ENCODE data around the gene PMAIP1. TPM values are rescaled to one million over a fixed set of nuclear protein-coding genes. Genes with fewer than 3 reads are reported as not detected.
"Not testable (repeated sequence)": the region's sequence is repeated elsewhere in the genome, so short reads cannot be mapped to it uniquely, and the experiment has no call there.

The PMAIP1 gene
- total RNA-seq, 3 donors from 2014 or later = 68.7 to 93.0 (median 79.7) TPM

GRCh38 chr18:59873641-59874040 is 26.2 kb upstream of the PMAIP1 start:
- Mint-ChIP-seq H3K4me1 (ENCODE audit: low read depth) (peaks cover 1% of the 10 kb centered on the region), H3K27me3 (ENCODE audit: low read depth) (no peaks in the 10 kb centered on the region), H3K36me3 (ENCODE audit: insufficient read depth) (no peaks in the 10 kb centered on the region), H3K4me3 (no peak overlapping the region), H3K9me3 (no peaks in the 10 kb centered on the region)
- DNase-seq (no peak), ATAC-seq (no peak)

GRCh38 chr18:59874166-59874565 is 25.6 kb upstream of the PMAIP1 start:
- no peak overlapping the region for H3K4me3 Mint-ChIP-seq
- H3K4me1 Mint-ChIP-seq (ENCODE audit: low read depth) = peaks cover 1% of the 10 kb centered on the region
- no peaks in the 10 kb centered on the region for H3K36me3 Mint-ChIP-seq (ENCODE audit: insufficient read depth)
- H3K27me3 Mint-ChIP-seq (ENCODE audit: low read depth) = no peaks in the 10 kb centered on the region
- H3K9me3 Mint-ChIP-seq = no peaks in the 10 kb centered on the region
- ATAC-seq (no peak), DNase-seq (no peak)

DNA sequence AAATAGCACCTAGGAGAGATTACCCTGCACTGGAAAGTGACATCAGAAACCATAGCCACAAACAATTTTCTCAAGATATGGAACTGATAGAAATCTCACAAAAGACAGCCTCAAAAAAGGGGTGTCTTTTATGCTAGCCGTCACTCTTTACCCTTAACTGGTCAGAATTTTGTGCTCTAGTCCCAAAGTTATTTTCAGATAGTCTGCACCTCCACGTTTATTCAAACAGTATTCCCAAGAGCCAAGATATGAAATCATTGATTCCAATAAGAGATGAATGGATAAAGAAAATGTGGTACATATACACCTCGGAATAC is 23.5 kb upstream of the PMAIP1 start:
- peak in 1 of 2 donors; percentile 18 for ATAC-seq

DNA sequence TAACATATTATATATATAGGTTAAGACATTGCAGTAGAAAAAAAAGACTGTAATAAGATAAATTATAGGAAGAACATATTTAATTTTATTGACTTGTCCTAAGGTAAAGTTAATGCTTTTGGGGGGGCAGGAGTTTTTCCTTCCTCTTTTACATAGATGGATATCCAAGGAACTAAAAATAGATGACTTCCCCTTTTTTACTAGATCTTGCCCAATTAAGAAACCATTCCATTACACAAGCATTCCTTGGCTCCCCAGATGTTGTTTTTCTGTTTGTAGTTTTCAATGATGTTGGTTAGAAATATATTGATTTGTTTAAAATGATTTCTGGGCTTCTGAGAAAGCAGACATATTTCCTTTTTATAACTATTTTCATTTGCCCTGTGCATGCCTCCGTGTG is 22.4 kb upstream of the PMAIP1 start:
- Mint-ChIP-seq H3K4me3 (no peak overlapping the region), H3K9me3 (no peaks in the 10 kb centered on the region), H3K4me1 (ENCODE audit: low read depth) (peaks cover 11% of the 10 kb centered on the region), H3K36me3 (ENCODE audit: insufficient read depth) (no peaks in the 10 kb centered on the region), H3K27me3 (ENCODE audit: low read depth) (no peaks in the 10 kb centered on the region)
- DNase-seq (no peak), ATAC-seq (no peak)

More for the DNA sequence above, 23.5 kb upstream of the PMAIP1 start:
- H3K27me3 Mint-ChIP-seq (ENCODE audit: low read depth) = no peaks in the 10 kb centered on the region
- no peaks in the 10 kb centered on the region for H3K9me3 Mint-ChIP-seq
- peaks cover 1% of the 10 kb centered on the region for H3K4me1 Mint-ChIP-seq (ENCODE audit: low read depth)
- DNase-seq = no peak
- H3K36me3 Mint-ChIP-seq (ENCODE audit: insufficient read depth) = no peaks in the 10 kb centered on the region
- no peak overlapping the region for H3K4me3 Mint-ChIP-seq

DNA sequence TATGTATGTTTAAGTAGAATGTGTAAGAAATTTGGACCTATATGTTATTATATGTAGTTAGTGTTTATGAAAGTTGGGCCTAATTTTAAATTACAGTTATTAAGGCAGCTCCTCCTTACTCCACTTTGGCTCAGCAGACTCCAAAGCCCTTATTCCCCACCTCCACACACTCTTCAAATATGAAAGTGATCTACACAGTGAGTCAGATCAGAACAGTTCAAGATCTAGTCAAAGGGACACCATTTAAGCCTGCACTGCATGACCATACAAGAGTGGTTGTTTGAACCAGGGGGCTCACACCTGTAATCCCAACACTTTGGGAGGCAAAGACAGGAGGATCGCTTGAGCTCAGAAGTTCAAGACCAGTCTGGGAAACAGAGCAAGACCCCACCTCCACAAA is 21.2 kb upstream of the PMAIP1 start:
- DNase-seq = no peak
- Mint-ChIP-seq H3K4me3 (no peak overlapping the region), H3K9me3 (no peaks in the 10 kb centered on the region), H3K36me3 (ENCODE audit: insufficient read depth) (no peaks in the 10 kb centered on the region), H3K27me3 (ENCODE audit: low read depth) (no peaks in the 10 kb centered on the region), H3K4me1 (ENCODE audit: low read depth) (peaks cover 19% of the 10 kb centered on the region)
- ATAC-seq = peak in 1 of 2 donors; percentile 15

GRCh38 chr18:59881728-59882656 is 17.8 kb upstream of the PMAIP1 start:
- H3K27me3 Mint-ChIP-seq (ENCODE audit: low read depth) = no peaks in the 10 kb centered on the region
- H3K36me3 Mint-ChIP-seq (ENCODE audit: insufficient read depth) = no peaks in the 10 kb centered on the region
- ATAC-seq = peak; percentile 58 to 65
- DNase-seq = no peak
- no peaks in the 10 kb centered on the region for H3K9me3 Mint-ChIP-seq
- peaks cover 35% of the 10 kb centered on the region for H3K4me1 Mint-ChIP-seq (ENCODE audit: low read depth)
- H3K4me3 Mint-ChIP-seq = no peak overlapping the region

DNA sequence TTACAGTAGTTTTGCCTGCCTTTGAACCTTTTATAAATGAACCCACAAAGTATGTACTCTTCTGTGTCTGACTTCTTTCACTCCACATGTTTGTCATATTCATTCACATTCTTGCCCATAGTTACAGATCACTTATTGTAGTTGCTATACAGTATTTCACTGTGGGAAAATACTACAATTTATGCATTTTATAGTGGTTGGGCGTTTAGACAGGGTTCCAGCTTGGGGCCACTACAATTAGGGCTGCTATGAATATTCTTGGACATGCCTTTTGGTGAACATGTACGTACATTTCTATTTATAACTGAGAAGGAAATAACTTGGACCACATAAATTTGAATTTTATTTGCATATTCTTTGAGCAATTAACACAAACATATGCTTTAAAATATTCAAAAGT is 15.4 kb upstream of the PMAIP1 start:
- Mint-ChIP-seq H3K4me3 (no peak overlapping the region), H3K9me3 (no peaks in the 10 kb centered on the region), H3K27me3 (ENCODE audit: low read depth) (no peaks in the 10 kb centered on the region), H3K36me3 (ENCODE audit: insufficient read depth) (no peaks in the 10 kb centered on the region), H3K4me1 (ENCODE audit: low read depth) (peaks cover 34% of the 10 kb centered on the region)
- ATAC-seq (no peak), DNase-seq (no peak)

DNA sequence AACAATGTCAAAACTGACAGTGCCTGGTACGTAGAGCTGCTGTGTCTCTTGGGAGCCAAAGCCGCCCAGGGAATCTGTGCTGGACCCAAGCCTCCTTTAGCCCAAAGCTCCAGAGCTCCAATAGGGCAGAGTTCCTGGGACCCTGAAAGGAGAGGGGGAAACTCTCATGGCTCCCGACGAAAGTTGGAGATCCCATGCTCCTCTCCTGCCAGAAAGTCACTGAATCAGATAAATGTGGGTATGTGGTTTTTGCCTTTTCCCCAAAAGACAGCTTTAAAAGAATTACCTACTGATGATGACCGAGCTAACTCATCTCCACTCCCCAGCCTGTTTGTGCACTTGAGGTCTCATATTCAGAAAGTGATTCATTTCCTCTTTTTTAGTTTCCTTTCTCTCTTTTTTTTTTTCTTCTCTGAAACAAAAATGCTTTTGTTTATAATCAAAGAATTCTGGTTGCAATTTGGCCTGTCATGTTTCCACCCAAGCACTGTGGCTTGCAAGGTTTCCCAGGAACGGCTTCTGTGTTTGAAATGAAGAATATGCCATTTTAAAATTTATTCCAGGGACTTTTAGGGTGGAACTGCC is 14.1 kb upstream of the PMAIP1 start:
- H3K4me3 Mint-ChIP-seq = peak overlapping the region; percentile 5
- no peak for DNase-seq
- H3K9me3 Mint-ChIP-seq = no peaks in the 10 kb centered on the region
- H3K4me1 Mint-ChIP-seq (ENCODE audit: low read depth) = peaks cover 34% of the 10 kb centered on the region
- H3K27me3 Mint-ChIP-seq (ENCODE audit: low read depth) = no peaks in the 10 kb centered on the region
- H3K36me3 Mint-ChIP-seq (ENCODE audit: insufficient read depth) = no peaks in the 10 kb centered on the region
- peak; percentile 87 for ATAC-seq

GRCh38 chr18:59886399-59886798 is 13.4 kb upstream of the PMAIP1 start:
- not testable (repeated sequence) for H3K27me3 Mint-ChIP-seq (ENCODE audit: low read depth); H3K9me3 Mint-ChIP-seq; ATAC-seq; H3K36me3 Mint-ChIP-seq (ENCODE audit: insufficient read depth); DNase-seq; H3K4me3 Mint-ChIP-seq
- peaks cover 34% of the 10 kb centered on the region for H3K4me1 Mint-ChIP-seq (ENCODE audit: low read depth)

DNA sequence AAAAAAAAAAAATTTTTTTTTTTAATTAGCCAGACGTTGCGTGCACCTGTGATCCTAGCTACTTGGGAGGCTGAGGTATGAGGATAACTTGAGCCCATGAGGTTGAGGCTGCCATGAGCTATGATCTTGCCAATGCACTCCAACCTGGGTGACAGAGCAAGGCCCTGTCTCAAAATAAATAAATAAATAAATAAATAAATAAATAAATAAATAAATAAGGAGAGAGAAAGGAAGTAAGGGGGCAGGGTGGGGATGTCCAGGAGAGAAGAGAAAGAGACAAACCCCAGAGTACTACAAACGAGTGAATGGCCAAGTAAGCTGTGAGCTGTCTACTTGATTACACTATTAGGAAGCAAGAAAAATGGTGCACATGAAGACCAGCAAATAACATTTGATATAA is 7.7 kb upstream of the PMAIP1 start:
- no peak overlapping the region for H3K4me3 Mint-ChIP-seq
- no peaks in the 10 kb centered on the region for H3K36me3 Mint-ChIP-seq (ENCODE audit: insufficient read depth)
- no peaks in the 10 kb centered on the region for H3K4me1 Mint-ChIP-seq (ENCODE audit: low read depth)
- no peak for ATAC-seq
- H3K9me3 Mint-ChIP-seq = no peaks in the 10 kb centered on the region
- DNase-seq = no peak
- no peaks in the 10 kb centered on the region for H3K27me3 Mint-ChIP-seq (ENCODE audit: low read depth)

DNA sequence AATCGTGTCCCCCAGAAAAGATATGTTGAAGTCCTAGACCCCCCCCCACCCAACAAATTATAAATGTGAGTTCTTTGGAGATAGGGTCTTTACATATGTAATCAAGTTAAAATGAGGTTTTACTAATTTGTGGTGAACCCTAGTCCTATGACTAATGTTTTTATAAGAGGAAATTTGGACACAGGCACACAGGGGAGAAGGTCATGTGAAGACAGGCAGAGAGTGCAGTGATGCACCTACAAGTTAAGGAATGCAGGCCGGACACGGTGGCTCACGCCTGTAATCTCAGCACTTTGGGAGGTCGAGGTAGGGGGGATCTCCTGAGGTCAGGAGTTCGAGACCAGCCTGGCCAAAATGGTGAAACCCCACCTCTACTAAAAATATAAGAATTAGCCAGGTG is 5.8 kb upstream of the PMAIP1 start:
- Mint-ChIP-seq H3K4me1 (ENCODE audit: low read depth) (peaks cover 5% of the 10 kb centered on the region), H3K27me3 (ENCODE audit: low read depth) (no peaks in the 10 kb centered on the region), H3K4me3 (no peak overlapping the region), H3K36me3 (ENCODE audit: insufficient read depth) (no peaks in the 10 kb centered on the region), H3K9me3 (no peaks in the 10 kb centered on the region)
- DNase-seq (no peak), ATAC-seq (no peak)

DNA sequence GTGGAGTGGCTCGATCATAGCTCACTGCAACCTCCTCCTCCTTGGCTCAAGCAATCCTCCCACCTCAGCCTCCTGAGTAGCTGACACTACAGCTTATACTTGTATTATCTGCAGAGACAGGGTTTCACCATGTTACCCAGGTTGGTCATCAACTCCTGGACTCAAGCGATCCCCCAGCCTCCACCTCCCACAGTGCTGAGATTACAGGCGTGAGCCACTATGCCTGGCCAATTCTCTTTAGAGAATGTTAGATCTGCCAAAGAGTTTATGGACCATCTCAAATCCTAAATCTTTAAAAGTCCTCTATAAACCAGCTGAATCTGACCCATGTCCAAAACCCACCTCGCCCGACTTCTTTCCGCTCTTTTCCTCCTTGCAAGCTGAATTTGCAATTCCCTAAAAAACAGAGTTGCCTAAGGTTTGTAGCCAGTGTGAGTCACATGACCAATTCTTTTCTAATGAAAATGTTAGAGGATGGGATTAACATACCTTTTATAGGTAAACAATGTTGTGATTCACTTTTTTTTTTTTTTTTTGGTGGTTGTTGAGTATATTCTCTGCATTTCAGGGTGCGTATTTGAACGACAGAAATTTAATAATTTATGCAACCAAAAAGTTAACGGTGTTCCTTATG is 2.4 kb upstream of the PMAIP1 start:
- Mint-ChIP-seq H3K36me3 (ENCODE audit: insufficient read depth) (peaks cover 16% of the 10 kb centered on the region), H3K4me1 (ENCODE audit: low read depth) (peaks cover 15% of the 10 kb centered on the region), H3K9me3 (no peaks in the 10 kb centered on the region), H3K27me3 (ENCODE audit: low read depth) (no peaks in the 10 kb centered on the region), H3K4me3 (no peak overlapping the region)
- ATAC-seq = no peak
- DNase-seq = no peak

- no peak for DNase-seq
- Mint-ChIP-seq H3K4me3 (peak overlapping the region; percentile 95), H3K36me3 (ENCODE audit: insufficient read depth) (peaks cover 23% of the 10 kb centered on the region), H3K4me1 (ENCODE audit: low read depth) (peaks cover 21% of the 10 kb centered on the region), H3K9me3 (no peaks in the 10 kb centered on the region), H3K27me3 (ENCODE audit: low read depth) (no peaks in the 10 kb centered on the region)
- no peak for ATAC-seq
Observed at GRCh38 chr18:59898093-59898492, 1.7 kb upstream of the PMAIP1 start.

DNA sequence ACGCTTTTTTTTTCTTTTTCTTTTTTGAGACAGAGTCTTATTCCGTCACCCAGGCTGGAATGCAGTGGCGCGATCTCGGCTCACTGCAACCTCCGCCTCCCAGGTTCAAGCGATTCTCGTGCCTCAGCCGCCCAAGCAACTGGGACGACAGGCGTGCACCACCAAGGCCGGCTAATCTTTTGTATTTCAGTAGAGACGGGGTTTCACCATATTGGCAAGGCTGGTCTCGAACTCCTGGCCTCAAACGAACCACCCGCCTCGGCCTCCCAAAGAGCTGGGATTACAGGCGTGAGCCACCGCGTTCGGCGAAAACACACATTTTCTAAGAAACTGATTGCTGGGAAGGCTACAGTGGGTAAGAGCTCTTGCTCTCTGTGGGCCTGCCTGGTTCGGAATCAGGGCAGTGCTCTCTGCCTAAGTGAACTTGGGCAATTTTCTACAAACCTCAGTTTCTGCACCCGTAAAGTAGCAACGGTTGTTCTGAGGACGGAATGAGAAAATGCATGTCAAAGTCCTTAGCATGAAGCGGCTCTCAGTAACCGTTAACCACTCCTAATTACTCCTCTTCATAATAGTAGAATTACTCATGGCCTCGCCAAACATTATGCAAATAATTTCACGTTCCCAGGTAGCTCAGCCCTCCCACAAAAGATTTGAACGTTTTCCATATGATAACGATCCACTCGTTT is 1.0 kb upstream of the PMAIP1 start:
- ATAC-seq = peak; percentile 7 to 12
- H3K27me3 Mint-ChIP-seq (ENCODE audit: low read depth) = no peaks in the 10 kb centered on the region
- no peaks in the 10 kb centered on the region for H3K9me3 Mint-ChIP-seq
- H3K4me3 Mint-ChIP-seq = peak overlapping the region; percentile 95
- peaks cover 25% of the 10 kb centered on the region for H3K36me3 Mint-ChIP-seq (ENCODE audit: insufficient read depth)
- DNase-seq = no peak
- peaks cover 24% of the 10 kb centered on the region for H3K4me1 Mint-ChIP-seq (ENCODE audit: low read depth)

Data from activated T-cell treated with anti-CD3 and anti-CD28 coated beads, Interleukin-2, amount 50 U/mL, for 4 hours (primary cell).